Measurements from ENCODE around the gene CNTNAP5.

GRCh38 chr2:124832521-124832920 lies 807.4 kb downstream of the CNTNAP5 start:
- TF ChIP-seq SP1 (IDR thresholded peaks at IDR 0.05): no peak
- TF ChIP-seq FOXM1 (IDR thresholded peaks at IDR 0.05; ENCODE audit: borderline replicate concordance): no peak
- no peak for TF ChIP-seq TARDBP (IDR thresholded peaks at IDR 0.05)
- TF ChIP-seq, protein P1, sequence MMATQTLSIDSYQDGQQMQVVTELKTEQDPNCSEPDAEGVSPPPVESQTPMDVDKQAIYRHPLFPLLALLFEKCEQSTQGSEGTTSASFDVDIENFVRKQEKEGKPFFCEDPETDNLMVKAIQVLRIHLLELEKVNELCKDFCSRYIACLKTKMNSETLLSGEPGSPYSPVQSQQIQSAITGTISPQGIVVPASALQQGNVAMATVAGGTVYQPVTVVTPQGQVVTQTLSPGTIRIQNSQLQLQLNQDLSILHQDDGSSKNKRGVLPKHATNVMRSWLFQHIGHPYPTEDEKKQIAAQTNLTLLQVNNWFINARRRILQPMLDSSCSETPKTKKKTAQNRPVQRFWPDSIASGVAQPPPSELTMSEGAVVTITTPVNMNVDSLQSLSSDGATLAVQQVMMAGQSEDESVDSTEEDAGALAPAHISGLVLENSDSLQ (IDR thresholded peaks at IDR 0.05): no peak
- TF ChIP-seq FOXK2 (IDR thresholded peaks at IDR 0.05): no peak
- no peak for TF ChIP-seq ELF4 (IDR thresholded peaks at IDR 0.05)
- no peak for TF ChIP-seq BHLHE40 (IDR thresholded peaks at IDR 0.05; ENCODE audit: borderline replicate concordance)
- no peak for TF ChIP-seq ZNF384 (IDR thresholded peaks at IDR 0.05)

Measured in HEK293T (cell line).